Measurements from ENCODE around the gene SMCHD1. TPM values are rescaled to one million over a fixed set of nuclear protein-coding genes. Genes with fewer than 3 reads are reported as not detected.

SMCHD1 gene
- total RNA-seq (87.8 TPM), polyA plus RNA-seq (26.6 TPM)
- long read RNA-seq, donor 1, partial matches to known transcripts: 5 of 5 reads
- long read RNA-seq, donor 1, other reads (novel, unspliced or antisense): 0 of 5 reads
- long read RNA-seq, donor 2, transcript SMCHD1-208 (4 exons, 738 nt): major isoform, 5 of 84 reads
- long read RNA-seq, donor 2, partial matches to known transcripts: 79 of 84 reads
- long read RNA-seq, donor 2, other reads (novel, unspliced or antisense): 0 of 84 reads
- long read RNA-seq, donor 3, partial matches to known transcripts: 5 of 7 reads
- long read RNA-seq, donor 3, other reads (novel, unspliced or antisense): 0 of 7 reads
- long read RNA-seq, donor 4, full-length matches to known transcripts: 3 of 3 reads
- long read RNA-seq, donor 4, partial matches to known transcripts: 0 of 3 reads
- long read RNA-seq, donor 4, other reads (novel, unspliced or antisense): 0 of 3 reads
- long read RNA-seq, donor 5, partial matches to known transcripts: 25 of 26 reads
- long read RNA-seq, donor 5, other reads (novel, unspliced or antisense): 0 of 26 reads
- long read RNA-seq, donor 6, full-length matches to known transcripts: 3 of 57 reads
- long read RNA-seq, donor 6, partial matches to known transcripts: 54 of 57 reads
- long read RNA-seq, donor 6, other reads (novel, unspliced or antisense): 0 of 57 reads
- long read RNA-seq, donor 7, full-length matches to known transcripts: 3 of 27 reads
- long read RNA-seq, donor 7, partial matches to known transcripts: 24 of 27 reads
- long read RNA-seq, donor 7, other reads (novel, unspliced or antisense): 0 of 27 reads
- long read RNA-seq, donor 8, partial matches to known transcripts: 5 of 6 reads
- long read RNA-seq, donor 8, other reads (novel, unspliced or antisense): 0 of 6 reads
- long read RNA-seq, donor 9, full-length matches to known transcripts: 3 of 36 reads
- long read RNA-seq, donor 9, partial matches to known transcripts: 33 of 36 reads
- long read RNA-seq, donor 9, other reads (novel, unspliced or antisense): 0 of 36 reads
- long read RNA-seq, donor 10, partial matches to known transcripts: 32 of 33 reads
- long read RNA-seq, donor 10, other reads (novel, unspliced or antisense): 0 of 33 reads

DNA sequence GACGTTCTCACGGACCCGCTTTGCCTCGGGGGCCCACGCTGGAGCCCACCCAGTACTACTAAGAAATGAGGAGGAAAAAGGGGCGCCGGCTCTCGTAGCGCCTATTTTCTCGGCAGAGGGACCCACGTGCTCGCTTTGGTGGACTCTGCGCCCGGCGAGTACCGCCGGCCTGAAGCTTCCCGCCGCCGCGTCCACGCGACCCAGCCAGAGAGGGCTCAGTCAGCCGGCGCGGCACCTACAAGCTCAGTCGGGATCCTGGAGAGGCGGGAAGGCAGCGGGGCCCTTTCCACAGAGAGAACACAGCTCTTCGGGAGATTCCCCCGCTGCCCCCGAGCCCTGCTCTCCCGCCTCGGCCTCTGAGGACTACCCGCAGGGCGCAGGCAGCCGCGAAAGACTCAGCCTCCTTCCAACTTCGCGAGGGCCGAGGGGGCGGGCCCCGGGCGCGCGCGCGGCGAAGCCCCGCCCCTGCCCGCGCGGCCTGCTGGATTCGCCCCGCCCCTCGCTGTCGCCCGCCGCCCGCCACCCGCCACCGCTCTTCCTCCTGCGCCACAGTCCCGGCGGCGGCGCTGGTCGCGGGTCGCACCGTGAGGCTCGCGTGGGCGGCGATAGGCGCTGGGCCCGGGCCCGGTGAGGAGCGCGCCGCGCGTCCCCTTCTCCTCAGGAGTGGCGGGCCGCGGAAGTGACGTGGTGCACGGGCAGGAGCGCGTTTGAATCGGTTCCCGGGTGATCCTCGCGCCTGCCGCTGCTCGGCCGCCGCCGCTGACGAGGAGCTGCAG, at the start of gene SMCHD1:
TSS of gene SMCHD1 (plus strand) at position 549 of the 776 bp plus-strand sequence. CDS start 350 bp downstream, outside the sequence.
- under 1% methylated on average over 100 of the region's 100 CpGs for WGBS

DNA sequence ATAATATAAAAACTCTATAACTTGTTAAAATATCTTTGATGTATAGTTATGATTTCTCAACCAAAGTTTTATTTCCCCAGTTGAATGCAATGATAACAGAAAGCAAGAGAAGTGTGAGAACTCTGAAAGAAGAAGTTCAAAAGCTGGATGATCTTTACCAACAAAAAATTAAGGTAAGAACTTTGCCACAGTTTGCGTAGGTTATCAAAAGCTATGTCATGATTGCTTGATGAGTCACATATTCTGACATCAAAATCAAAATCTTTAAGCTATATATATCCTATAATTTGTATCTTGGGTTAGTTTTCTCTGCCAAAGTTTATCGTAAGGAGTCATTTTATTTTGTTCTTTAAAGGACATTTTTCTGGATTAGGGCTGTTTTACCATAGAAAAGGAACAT, 49.2 kb upstream of the SMCHD1 start:
- no peak overlapping the region for H3K4me3 ChIP-seq (ENCODE audit: low read length in 2 of 2)

More for the DNA sequence above, at the start of gene SMCHD1:
- Histone ChIP-seq H3K9me3 (ENCODE audit: control insufficient read depth in 2 of 2, insufficient read depth in 1 of 2, low read length in 1 of 2) (peaks cover 0 to 3% of the 10 kb centered on the region in 2 donors), H3K4me1 (ENCODE audit: control insufficient read depth in 2 of 2, insufficient read depth in 2 of 2, low read length in 2 of 2) (peaks cover 10 to 15% of the 10 kb centered on the region in 2 donors), H3K27ac (ENCODE audit: low read depth in 1 of 2, low read length in 1 of 2) (peak within 1 kb of the TSS; percentile 95 to 99), H3K36me3 (ENCODE audit: control insufficient read depth in 2 of 2, insufficient read depth in 2 of 2, low read length in 1 of 2) (peaks cover 0 to 2% of the 10 kb centered on the region in 2 donors), H3K27me3 (ENCODE audit: control insufficient read depth in 2 of 2, insufficient read depth in 1 of 2, low read length in 1 of 2) (no peaks in the 10 kb centered on the region), H3K4me3 (ENCODE audit: low read length in 2 of 2) (peak within 1 kb of the TSS; percentile 80 to 98)
- DNase-seq (ENCODE audit: low read depth in 6 of 9, low spot score in 9 of 9): peak; percentile 47 to 93 (median 84)

GRCh38 chr18:2609604-2610003, 45.9 kb upstream of the SMCHD1 start:
- 92% methylated on average over 2 of the region's 2 CpGs for WGBS
- Histone ChIP-seq H3K4me1 (ENCODE audit: control insufficient read depth in 2 of 2, insufficient read depth in 2 of 2, low read length in 2 of 2) (peaks cover 2 to 4% of the 10 kb centered on the region in 2 donors), H3K27me3 (ENCODE audit: control insufficient read depth in 2 of 2, insufficient read depth in 1 of 2, low read length in 1 of 2) (no peaks in the 10 kb centered on the region), H3K36me3 (ENCODE audit: control insufficient read depth in 2 of 2, insufficient read depth in 2 of 2, low read length in 1 of 2) (peaks cover 4 to 52% of the 10 kb centered on the region in 2 donors), H3K9me3 (ENCODE audit: control insufficient read depth in 2 of 2, insufficient read depth in 1 of 2, low read length in 1 of 2) (no peaks in the 10 kb centered on the region), H3K4me3 (ENCODE audit: low read length in 2 of 2) (no peak overlapping the region), H3K27ac (ENCODE audit: low read depth in 1 of 2, low read length in 1 of 2) (peak overlapping the region in 1 of 2 donors; percentile 1)
- peak in 3 of 9 donors; percentile 19 to 64 (median 46) for DNase-seq (ENCODE audit: low read depth in 6 of 9, low spot score in 9 of 9)

More for the DNA sequence above, 49.2 kb upstream of the SMCHD1 start:
- DNase-seq (ENCODE audit: low read depth in 6 of 9, low spot score in 9 of 9): no peak
- Histone ChIP-seq H3K36me3 (ENCODE audit: control insufficient read depth in 2 of 2, insufficient read depth in 2 of 2, low read length in 1 of 2) (peaks cover 3 to 49% of the 10 kb centered on the region in 2 donors), H3K27me3 (ENCODE audit: control insufficient read depth in 2 of 2, insufficient read depth in 1 of 2, low read length in 1 of 2) (no peaks in the 10 kb centered on the region), H3K27ac (ENCODE audit: low read depth in 1 of 2, low read length in 1 of 2) (peak overlapping the region; percentile 42 to 72), H3K4me1 (ENCODE audit: control insufficient read depth in 2 of 2, insufficient read depth in 2 of 2, low read length in 2 of 2) (peaks cover 2 to 4% of the 10 kb centered on the region in 2 donors), H3K9me3 (ENCODE audit: control insufficient read depth in 2 of 2, insufficient read depth in 1 of 2, low read length in 1 of 2) (no peaks in the 10 kb centered on the region)
- 77% methylated on average over 2 of the region's 2 CpGs for WGBS

- H3K27ac ChIP-seq (ENCODE audit: low read depth in 1 of 2, low read length in 1 of 2): no peak overlapping the region
- no peaks in the 10 kb centered on the region for H3K27me3 ChIP-seq (ENCODE audit: control insufficient read depth in 2 of 2, insufficient read depth in 1 of 2, low read length in 1 of 2)
- WGBS: 84% methylated on average over 5 of the region's 5 CpGs
- H3K4me1 ChIP-seq (ENCODE audit: control insufficient read depth in 2 of 2, insufficient read depth in 2 of 2, low read length in 2 of 2): peaks cover 0 to 2% of the 10 kb centered on the region in 2 donors
- peaks cover 11 to 58% of the 10 kb centered on the region in 2 donors for H3K36me3 ChIP-seq (ENCODE audit: control insufficient read depth in 2 of 2, insufficient read depth in 2 of 2, low read length in 1 of 2)
- H3K9me3 ChIP-seq (ENCODE audit: control insufficient read depth in 2 of 2, insufficient read depth in 1 of 2, low read length in 1 of 2): no peaks in the 10 kb centered on the region
- no peak overlapping the region for H3K4me3 ChIP-seq (ENCODE audit: low read length in 2 of 2)
- DNase-seq (ENCODE audit: low read depth in 6 of 9, low spot score in 9 of 9): no peak
Observed at GRCh38 chr18:2610549-2610948, 45.0 kb upstream of the SMCHD1 start.

GRCh38 chr18:2612996-2613395, 42.5 kb upstream of the SMCHD1 start:
- no peaks in the 10 kb centered on the region for H3K9me3 ChIP-seq (ENCODE audit: control insufficient read depth in 2 of 2, insufficient read depth in 1 of 2, low read length in 1 of 2)
- peaks cover 14 to 64% of the 10 kb centered on the region in 2 donors for H3K36me3 ChIP-seq (ENCODE audit: control insufficient read depth in 2 of 2, insufficient read depth in 2 of 2, low read length in 1 of 2)
- no peak overlapping the region for H3K4me3 ChIP-seq (ENCODE audit: low read length in 2 of 2)
- H3K4me1 ChIP-seq (ENCODE audit: control insufficient read depth in 2 of 2, insufficient read depth in 2 of 2, low read length in 2 of 2): peaks cover 0 to 2% of the 10 kb centered on the region in 2 donors
- 100% methylated on average over 1 of the region's 1 CpG for WGBS
- no peaks in the 10 kb centered on the region for H3K27me3 ChIP-seq (ENCODE audit: control insufficient read depth in 2 of 2, insufficient read depth in 1 of 2, low read length in 1 of 2)
- DNase-seq (ENCODE audit: low read depth in 6 of 9, low spot score in 9 of 9): no peak
- no peak overlapping the region for H3K27ac ChIP-seq (ENCODE audit: low read depth in 1 of 2, low read length in 1 of 2)

DNA sequence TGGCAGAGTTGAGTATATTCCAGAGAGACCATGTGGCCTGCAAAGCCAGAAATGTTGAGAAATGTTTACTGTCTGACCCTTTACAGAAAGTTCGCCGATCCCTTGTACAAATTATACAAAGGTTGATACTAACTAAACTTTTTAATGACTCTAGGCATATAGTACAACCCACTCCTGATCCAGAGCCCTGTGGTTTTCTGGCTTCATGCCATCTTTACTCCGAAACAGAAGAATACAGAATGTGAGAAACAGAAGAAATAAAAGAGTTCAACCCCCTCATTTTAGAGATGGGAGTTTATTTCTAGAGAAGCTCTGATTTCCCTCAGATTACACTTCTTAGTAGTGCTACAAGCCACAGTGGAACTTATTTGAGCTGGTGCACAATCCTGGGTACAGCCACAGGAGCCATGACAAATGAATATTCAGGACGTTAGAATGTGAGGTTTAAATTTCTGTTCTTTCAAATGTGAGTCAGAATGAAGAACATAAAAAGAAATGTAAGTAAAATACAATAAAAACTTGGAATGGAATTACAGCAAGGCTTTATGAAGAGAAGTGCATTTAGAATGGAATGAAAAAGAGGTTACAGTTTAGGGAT, 38.0 kb upstream of the SMCHD1 start:
- no peaks in the 10 kb centered on the region for H3K27me3 ChIP-seq (ENCODE audit: control insufficient read depth in 2 of 2, insufficient read depth in 1 of 2, low read length in 1 of 2)
- 96% methylated on average over 4 of the region's 4 CpGs for WGBS
- H3K27ac ChIP-seq (ENCODE audit: low read depth in 1 of 2, low read length in 1 of 2): no peak overlapping the region
- no peak for DNase-seq (ENCODE audit: low read depth in 6 of 9, low spot score in 9 of 9)
- H3K4me3 ChIP-seq (ENCODE audit: low read length in 2 of 2): no peak overlapping the region
- no peaks in the 10 kb centered on the region for H3K9me3 ChIP-seq (ENCODE audit: control insufficient read depth in 2 of 2, insufficient read depth in 1 of 2, low read length in 1 of 2)
- peaks cover 11 to 32% of the 10 kb centered on the region in 2 donors for H3K36me3 ChIP-seq (ENCODE audit: control insufficient read depth in 2 of 2, insufficient read depth in 2 of 2, low read length in 1 of 2)
- H3K4me1 ChIP-seq (ENCODE audit: control insufficient read depth in 2 of 2, insufficient read depth in 2 of 2, low read length in 2 of 2): no peaks in the 10 kb centered on the region

GRCh38 chr18:2618009-2618408, 37.5 kb upstream of the SMCHD1 start:
- no peak for DNase-seq (ENCODE audit: low read depth in 6 of 9, low spot score in 9 of 9)
- H3K4me1 ChIP-seq (ENCODE audit: control insufficient read depth in 2 of 2, insufficient read depth in 2 of 2, low read length in 2 of 2): no peaks in the 10 kb centered on the region
- no peaks in the 10 kb centered on the region for H3K9me3 ChIP-seq (ENCODE audit: control insufficient read depth in 2 of 2, insufficient read depth in 1 of 2, low read length in 1 of 2)
- no peaks in the 10 kb centered on the region for H3K27me3 ChIP-seq (ENCODE audit: control insufficient read depth in 2 of 2, insufficient read depth in 1 of 2, low read length in 1 of 2)
- no peak overlapping the region for H3K4me3 ChIP-seq (ENCODE audit: low read length in 2 of 2)
- H3K36me3 ChIP-seq (ENCODE audit: control insufficient read depth in 2 of 2, insufficient read depth in 2 of 2, low read length in 1 of 2): peaks cover 11 to 27% of the 10 kb centered on the region in 2 donors
- H3K27ac ChIP-seq (ENCODE audit: low read depth in 1 of 2, low read length in 1 of 2): no peak overlapping the region
- WGBS: 98% methylated on average over 4 of the region's 4 CpGs

DNA sequence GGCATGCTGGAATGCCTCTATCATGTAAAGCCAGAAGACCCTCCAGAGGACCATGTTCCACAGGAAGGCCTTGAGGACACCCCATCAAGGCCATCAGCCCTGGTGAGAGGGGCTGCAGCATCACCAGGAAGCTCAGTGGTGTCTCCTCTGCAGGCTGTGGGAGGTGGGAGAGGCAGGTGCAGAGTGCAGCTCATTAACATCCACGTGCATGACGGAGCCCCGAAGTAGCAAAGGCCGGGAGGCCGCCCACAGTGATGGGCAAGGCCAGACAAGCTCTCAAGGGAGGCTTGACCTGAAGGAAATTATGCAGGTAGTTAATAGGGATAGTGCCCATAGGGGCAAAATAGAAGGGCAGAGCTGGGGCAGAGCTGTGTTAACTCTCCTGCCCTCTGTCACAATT, 30.3 kb upstream of the SMCHD1 start:
- H3K36me3 ChIP-seq (ENCODE audit: control insufficient read depth in 2 of 2, insufficient read depth in 2 of 2, low read length in 1 of 2): no peaks in the 10 kb centered on the region
- no peak for DNase-seq (ENCODE audit: low read depth in 6 of 9, low spot score in 9 of 9)
- no peak overlapping the region for H3K27ac ChIP-seq (ENCODE audit: low read depth in 1 of 2, low read length in 1 of 2)
- WGBS: 94% methylated on average over 5 of the region's 5 CpGs
- no peaks in the 10 kb centered on the region for H3K9me3 ChIP-seq (ENCODE audit: control insufficient read depth in 2 of 2, insufficient read depth in 1 of 2, low read length in 1 of 2)
- no peak overlapping the region for H3K4me3 ChIP-seq (ENCODE audit: low read length in 2 of 2)
- no peaks in the 10 kb centered on the region for H3K4me1 ChIP-seq (ENCODE audit: control insufficient read depth in 2 of 2, insufficient read depth in 2 of 2, low read length in 2 of 2)
- no peaks in the 10 kb centered on the region for H3K27me3 ChIP-seq (ENCODE audit: control insufficient read depth in 2 of 2, insufficient read depth in 1 of 2, low read length in 1 of 2)
